Measurements from ENCODE around the gene MINDY4.

GRCh38 chr7:30925117-30925516, 153.9 kb downstream of the MINDY4 start:
- TF ChIP-seq ZNF274 (IDR thresholded peaks at IDR 0.05; ENCODE audit: low read depth, low read length) (no peak), YY1 (IDR thresholded peaks at IDR 0.05; ENCODE audit: insufficient read depth, insufficient read length) (no peak), SUZ12 (IDR thresholded peaks at IDR 0.05; ENCODE audit: extremely low read depth, insufficient read depth, insufficient read length) (no peak)

Measured in NT2/D1 (cell line).